ENCODE data around the gene NCK2.

NCK2 gene

GRCh38 chr2:105917226-105917625 is 172.5 kb downstream of the NCK2 start:
- no peak for FAIRE-seq
- DNase-seq (ENCODE audit: low spot score) = no peak

GRCh38 chr2:105917688-105918087 is 173.0 kb downstream of the NCK2 start:
- DNase-seq (ENCODE audit: low spot score) (no peak), FAIRE-seq (no peak)

GRCh38 chr2:105919191-105919811 is 174.6 kb downstream of the NCK2 start:
- no peak for FAIRE-seq
- no peak for DNase-seq (ENCODE audit: low spot score)

GRCh38 chr2:105919826-105920225 is 175.1 kb downstream of the NCK2 start:
- FAIRE-seq (no peak), DNase-seq (ENCODE audit: low spot score) (no peak)

- no peak for DNase-seq (ENCODE audit: low spot score)
- FAIRE-seq = no peak
Observed at GRCh38 chr2:105924271-105924670, 179.6 kb downstream of the NCK2 start.

- FAIRE-seq = no peak
- no peak for DNase-seq (ENCODE audit: low spot score)
Observed at GRCh38 chr2:105924932-105925331, 180.2 kb downstream of the NCK2 start.

- DNase-seq (ENCODE audit: low spot score) = no peak
- no peak for FAIRE-seq
Observed at GRCh38 chr2:105925390-105925789, 180.7 kb downstream of the NCK2 start.

- no peak for DNase-seq (ENCODE audit: low spot score)
- no peak for FAIRE-seq
Observed at GRCh38 chr2:105926960-105927678, 182.4 kb downstream of the NCK2 start.

- FAIRE-seq (no peak), DNase-seq (ENCODE audit: low spot score) (no peak)
Observed at GRCh38 chr2:105928086-105928485, 183.4 kb downstream of the NCK2 start.

GRCh38 chr2:105928563-105928962 is 183.9 kb downstream of the NCK2 start:
- DNase-seq (ENCODE audit: low spot score) = no peak
- no peak for FAIRE-seq

- FAIRE-seq (no peak), DNase-seq (ENCODE audit: low spot score) (no peak)
Observed at GRCh38 chr2:105929516-105929915, 184.8 kb downstream of the NCK2 start.

- no peak for FAIRE-seq
- no peak for DNase-seq (ENCODE audit: low spot score)
Observed at GRCh38 chr2:105932582-105932981, 187.9 kb downstream of the NCK2 start.

- DNase-seq (ENCODE audit: low spot score) (no peak), FAIRE-seq (no peak)
Observed at GRCh38 chr2:105933906-105934305, 189.2 kb downstream of the NCK2 start.

GRCh38 chr2:105934467-105934866 is 189.8 kb downstream of the NCK2 start:
- FAIRE-seq = no peak
- DNase-seq (ENCODE audit: low spot score) = no peak

- FAIRE-seq = no peak
- DNase-seq (ENCODE audit: low spot score) = no peak
Observed at GRCh38 chr2:105935063-105935462, 190.4 kb downstream of the NCK2 start.

GRCh38 chr2:105936954-105937353 is 192.2 kb downstream of the NCK2 start:
- no peak for DNase-seq (ENCODE audit: low spot score)

GRCh38 chr2:105937498-105938097 is 192.9 kb downstream of the NCK2 start:
- DNase-seq (ENCODE audit: low spot score) = no peak
- no peak for FAIRE-seq

More at GRCh38 chr2:105936954-105937353, 192.2 kb downstream of the NCK2 start:
- FAIRE-seq = no peak

Measured in RCC 7860 (cell line).